NCI-H1417 (cell line): ENCODE results near the gene PRPF18.

ENCODE experiments used
- DNase-seq, 3 experiments: peaks; one replicate each; lab custom pipeline; 2025; lab: John Stamatoyannopoulos, UW

The PRPF18 gene

DNA sequence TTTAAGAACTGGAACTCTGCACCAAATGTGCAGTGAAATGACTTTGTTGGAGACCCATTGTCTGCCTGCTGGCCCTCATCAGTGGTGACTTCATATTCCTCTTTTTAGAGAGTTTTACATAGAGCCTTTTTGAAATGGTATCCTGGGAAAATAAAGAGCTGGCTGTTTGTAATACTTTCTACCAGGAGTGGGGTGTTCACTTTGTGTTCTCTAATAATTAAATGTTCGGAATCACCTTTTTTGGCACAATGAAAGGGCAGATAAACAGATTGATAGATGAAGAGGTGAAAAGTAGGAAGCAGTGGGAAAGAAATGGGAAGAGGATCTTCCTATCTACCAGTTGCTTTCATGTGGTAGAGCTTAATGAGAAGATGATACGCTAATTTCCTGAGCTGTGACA is 55.5 kb downstream of the PRPF18 start:
- no peak for DNase-seq

GRCh38 chr10:13643016-13643415 is 56.3 kb downstream of the PRPF18 start:
- DNase-seq: no peak

DNA sequence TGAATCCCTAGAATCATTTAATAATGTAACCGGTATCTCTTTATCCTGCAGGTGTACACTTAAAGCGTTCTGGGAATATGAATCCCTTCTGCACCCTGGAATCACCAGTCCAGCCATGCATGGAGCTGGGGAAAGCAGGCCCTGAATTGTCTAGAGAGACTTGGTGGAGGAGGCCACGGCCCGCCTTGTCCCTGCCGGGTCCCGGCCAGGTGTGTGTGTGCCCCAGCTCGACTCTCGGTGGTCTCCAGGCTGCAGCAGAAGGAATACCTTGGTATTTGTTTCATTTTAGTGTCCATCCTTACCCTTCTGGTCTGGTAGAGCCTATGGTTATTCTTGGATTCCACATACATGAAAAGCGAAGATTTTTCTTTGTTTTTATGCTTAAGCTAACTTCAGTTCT is 58.1 kb downstream of the PRPF18 start:
- no peak for DNase-seq

- no peak for DNase-seq
Measured at GRCh38 chr10:13648425-13648824, 61.7 kb downstream of the PRPF18 start.

- no peak for DNase-seq
Measured at GRCh38 chr10:13649844-13650520, 63.2 kb downstream of the PRPF18 start.

DNA sequence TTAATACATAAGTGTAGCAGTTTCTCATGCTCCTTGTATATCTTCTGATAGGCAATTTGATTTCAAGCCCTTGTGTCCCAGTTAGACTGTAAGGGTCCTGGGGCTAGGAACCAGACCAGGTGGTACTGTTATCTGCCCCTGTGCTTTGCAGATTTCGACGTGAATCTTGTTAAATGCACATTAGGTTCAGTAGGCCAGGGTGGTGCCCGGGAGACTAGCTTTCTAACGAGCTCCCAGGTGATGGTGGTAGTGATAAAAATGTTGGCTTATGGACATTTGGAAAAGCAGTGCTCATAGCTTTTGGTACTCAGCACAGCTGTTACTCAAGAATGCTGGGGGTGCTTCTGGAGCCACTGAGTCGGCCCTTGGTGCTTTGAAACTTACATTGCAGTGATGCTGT is 64.2 kb downstream of the PRPF18 start:
- no peak for DNase-seq

DNA sequence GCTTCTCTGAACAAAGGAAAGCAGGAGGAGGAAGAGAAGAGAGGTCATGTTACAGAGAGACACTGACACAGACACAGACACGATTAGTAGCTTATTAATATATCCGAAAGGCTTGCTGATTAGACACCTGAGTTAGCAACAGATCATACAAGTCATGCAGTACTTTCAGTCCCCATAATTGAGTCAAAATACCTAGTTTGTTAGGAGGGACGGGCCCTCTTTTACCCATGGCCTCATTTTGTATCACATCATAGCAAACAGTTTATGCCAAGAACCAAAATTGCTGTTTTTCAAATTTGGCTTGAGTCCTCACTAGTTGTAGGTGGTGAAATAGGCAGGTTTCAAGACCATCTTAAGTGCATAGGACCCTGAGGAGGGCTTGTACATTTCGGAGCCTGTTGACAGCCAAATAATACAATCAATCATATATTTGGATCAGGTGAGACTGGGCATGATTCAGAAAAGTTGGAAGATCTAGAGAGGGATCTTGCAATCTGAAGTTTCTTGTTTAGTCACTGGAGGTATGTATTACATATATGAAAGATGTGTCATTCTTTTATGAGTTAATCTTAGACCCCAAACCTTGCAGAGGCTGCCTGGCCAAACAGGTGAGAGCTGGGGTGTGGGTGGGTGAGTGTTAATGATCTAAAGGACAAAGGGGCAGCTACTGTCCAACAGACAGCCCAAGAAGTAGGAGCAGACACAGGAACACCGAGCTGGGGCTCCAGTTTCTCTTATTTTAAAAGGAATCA is 65.4 kb downstream of the PRPF18 start:
- DNase-seq: no peak

- no peak for DNase-seq
Measured at GRCh38 chr10:13652860-13653259, 66.1 kb downstream of the PRPF18 start.

DNA sequence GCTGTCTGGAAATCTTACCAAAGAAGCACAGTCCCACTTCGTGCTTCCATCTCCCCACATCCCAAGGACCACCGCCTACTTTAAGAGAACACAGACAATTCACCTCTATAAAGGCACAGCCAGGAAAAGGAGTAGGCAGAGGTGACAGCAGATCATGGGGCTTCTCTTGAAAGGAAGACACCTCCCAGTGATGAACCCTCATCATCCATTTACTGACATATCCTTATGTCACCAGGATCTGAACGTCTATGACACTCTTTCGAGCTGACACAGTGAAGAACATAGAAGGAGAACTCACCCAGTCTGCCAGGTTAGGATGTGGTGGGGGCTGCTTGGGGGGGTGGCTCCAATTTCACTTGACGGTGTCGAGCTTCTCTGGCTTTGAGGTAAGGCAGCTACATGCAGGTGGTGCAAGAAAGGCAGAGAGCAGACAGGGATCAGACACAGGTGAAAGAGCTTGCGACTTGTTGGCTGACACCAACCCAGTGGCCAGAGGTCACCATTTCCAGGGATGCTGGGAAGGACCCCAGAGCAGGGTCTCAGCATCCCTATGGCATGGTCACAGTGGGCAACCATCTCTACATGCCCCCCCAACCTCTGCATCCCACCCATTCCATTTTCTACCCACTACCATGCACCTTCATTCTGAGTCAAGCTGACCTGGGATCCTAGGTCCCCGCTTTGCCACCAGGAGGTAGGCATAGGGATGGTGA is 67.5 kb downstream of the PRPF18 start:
- DNase-seq: no peak

DNA sequence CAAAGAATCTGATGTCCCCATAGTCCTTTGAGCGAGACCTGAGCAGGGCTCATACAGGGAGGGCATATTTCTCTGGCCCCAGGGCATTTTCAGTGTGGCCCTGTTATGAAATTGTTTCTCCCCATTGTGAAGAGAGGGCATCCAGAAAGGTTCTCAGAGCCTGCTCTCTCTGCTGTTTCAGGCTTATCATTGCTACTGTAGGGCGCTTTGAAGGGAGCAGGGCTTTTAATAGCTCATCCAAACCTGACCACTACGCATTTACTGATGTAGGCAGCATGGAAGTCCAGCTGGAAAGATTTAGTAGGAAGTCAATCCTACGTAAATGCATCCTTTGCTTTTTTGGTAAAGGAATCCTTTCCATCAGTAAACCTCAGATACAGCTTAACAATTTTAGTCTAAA is 68.1 kb downstream of the PRPF18 start:
- DNase-seq: no peak

DNA sequence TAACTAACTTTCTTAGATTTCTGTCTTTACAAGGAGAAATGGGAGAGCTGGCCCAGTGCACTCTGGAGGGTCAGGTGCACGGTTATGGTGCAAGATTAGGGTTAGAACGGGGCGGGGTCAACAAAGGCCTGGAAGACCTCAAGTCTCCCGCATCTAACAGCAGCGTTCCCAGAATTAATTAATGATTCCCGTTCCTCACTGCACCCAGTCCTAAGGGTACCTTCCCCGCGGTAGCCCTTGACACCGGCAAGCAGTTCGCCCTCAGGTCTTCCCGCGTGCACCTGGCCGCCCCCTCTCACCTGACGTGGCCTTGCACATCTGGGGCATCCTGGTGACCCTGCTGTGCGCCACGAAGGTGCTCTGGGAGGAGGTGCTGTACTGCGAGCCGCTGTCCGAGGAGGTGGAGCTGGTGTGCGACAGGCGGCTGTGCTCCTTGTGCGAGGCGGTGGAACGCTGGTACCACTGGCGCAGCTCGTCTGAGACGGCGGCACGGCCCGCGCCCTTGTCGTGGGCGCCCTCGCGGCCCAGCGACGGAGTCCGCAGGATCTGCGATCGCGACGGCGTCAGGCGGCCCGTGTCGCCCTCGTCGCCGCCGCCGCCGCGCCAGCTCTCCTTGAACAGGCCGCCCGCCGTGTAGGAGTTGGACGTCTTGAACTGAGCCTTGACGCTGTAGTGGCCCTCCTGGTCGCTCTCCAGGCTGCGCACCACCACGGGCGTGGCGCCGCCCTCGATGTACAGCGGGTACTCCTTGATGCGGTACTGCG is 69.8 kb downstream of the PRPF18 start:
- no peak for DNase-seq

DNA sequence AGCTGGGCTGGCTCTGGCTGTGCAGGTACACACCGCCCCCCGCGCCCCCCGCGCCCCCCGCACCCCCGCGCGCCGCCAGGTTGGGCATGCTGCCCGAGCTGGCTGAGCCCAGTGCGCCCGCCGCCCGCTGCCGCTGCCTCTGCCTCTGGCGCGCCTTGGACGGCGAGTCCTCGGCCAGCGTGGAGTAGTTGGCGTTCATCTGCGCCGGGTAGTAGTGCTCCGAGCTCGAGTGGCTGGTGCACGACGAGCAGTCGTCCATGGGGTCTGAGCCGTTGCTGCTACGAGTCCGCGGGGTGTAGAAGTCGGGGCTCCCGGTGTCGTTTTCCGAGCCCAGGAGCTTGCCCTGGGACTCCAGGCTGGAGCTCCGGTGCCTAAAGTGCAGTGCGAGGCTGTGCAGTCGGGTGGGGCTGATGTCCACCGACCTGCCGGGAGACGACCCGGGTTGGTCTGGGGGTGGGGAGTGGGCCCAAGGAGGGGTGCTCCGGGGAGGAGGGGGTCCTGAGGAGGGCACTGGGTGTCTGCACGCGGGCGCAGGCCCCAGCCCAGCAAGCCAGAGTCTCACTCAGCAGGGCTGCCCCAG is 70.4 kb downstream of the PRPF18 start:
- no peak for DNase-seq

- no peak for DNase-seq
Measured at GRCh38 chr10:13658264-13658663, 71.5 kb downstream of the PRPF18 start.

DNA sequence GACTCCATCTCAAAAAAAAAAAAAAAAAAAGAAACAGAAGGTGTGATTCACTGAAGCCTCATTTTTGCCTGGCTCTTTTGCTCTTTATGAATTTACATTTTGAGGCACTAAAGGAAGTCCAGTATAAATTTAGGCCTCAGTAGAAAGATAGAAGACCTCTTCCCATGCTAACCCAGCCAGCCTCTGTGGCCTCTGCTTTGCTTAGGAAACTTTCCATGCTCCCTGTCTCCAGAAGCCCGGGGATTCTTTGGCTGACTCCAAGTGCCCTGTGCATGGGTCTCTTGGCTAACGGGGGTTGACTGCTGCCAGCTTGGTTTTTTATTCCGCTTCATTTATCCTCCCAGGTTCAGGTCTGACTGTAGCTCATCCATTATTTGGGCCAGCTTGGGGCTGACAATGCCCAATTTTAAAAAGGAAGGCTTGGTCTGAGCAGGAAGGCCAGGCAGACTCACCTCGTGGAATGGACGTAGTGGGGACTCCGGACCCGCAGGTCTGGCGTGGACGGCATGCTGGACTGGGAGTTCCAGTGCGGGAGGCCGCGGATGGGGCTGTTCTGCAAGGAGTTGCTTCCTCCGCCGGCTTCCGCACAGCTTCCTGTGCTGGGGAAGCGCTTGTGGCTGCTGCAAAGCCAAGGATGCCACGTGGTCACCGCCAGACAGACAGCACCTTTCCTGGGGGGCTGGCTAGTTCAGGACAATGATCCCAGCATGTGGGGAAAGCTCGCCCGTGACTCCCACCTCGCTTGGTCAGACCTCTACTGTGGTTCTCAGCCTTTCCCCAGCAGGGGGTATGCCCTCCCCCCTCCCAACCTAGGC is 72.3 kb downstream of the PRPF18 start:
- DNase-seq: no peak

DNA sequence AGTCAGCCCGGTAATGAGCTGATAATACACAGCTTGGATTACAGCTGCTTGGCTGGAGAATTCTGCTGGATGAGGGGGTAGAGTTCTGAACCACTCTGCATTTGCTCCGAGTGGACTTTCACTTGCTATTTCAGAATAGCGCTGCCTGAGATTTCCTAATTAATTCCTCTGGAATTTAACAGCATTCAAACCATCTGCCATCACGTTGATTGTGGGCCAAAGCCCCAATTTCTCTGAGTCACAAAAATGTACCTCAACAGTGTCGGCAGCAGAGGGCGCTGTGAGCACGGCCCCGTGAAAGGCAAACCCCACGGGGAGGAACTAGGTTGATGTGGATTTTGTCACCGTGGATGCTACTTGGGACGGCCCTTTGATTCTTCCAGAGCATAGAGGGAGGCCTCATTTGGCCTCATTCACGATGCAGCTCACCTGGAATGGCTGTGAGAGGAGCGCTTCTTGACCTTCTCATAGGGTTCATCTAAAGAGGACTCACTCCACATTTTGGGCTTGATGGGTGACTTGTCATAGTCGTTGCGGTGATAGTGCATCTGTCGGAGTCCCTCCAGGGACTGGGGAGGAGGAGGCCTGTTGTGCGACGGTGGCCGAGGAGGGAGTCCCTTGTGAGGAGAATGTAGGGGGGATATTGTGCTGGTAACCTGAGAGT is 73.3 kb downstream of the PRPF18 start:
- peak; percentile 12 to 38 (median 13) for DNase-seq

GRCh38 chr10:13660551-13660920 is 73.8 kb downstream of the PRPF18 start:
- no peak for DNase-seq

DNA sequence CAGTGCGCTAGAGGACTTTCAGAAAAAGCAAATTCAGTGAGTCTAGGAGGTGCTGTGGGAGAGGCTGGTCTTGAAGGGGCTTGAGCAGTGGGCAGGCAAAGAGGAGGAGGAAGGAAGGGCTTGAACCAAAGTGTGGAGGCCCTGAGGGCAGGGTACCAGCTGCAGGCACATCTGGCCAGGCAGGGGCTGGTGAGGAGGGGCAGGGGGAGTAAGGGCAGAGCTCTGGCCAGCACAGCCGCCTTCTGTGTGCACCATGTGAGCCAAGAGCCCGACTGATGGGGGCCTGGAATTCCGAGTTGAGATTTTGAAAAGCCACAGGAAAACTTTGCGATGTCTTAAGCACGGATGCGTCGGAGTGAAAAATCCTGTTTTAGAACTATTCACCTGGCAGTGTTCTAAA is 74.5 kb downstream of the PRPF18 start:
- no peak for DNase-seq

GRCh38 chr10:13665516-13666262 is 78.9 kb downstream of the PRPF18 start:
- no peak for DNase-seq

GRCh38 chr10:13668126-13668525 is 81.4 kb downstream of the PRPF18 start:
- DNase-seq: no peak
